Body of pancreas (tissue), 4 donors: ENCODE data around the gene FGD5. TPM values are rescaled to one million over a fixed set of nuclear protein-coding genes. Genes with fewer than 3 reads are reported as not detected.

Experiments used
- ATAC-seq: fragments of 150-250 bp; one replicate; pipeline ENCODE4 v1.9.1; 2016
- DNase-seq, 4 donors: peaks; one replicate each; pipeline ENCODE4 v3.0.0-alpha.2; 2019
- H3K27ac ChIP-seq, 4 donors: fragments of 200-600 bp; sonication (generic); 1 replicate in 3 of 4; 2 replicates in 1 of 4; pipeline versions ENCODE4 v1.5.1 to v1.6.1; 2016 to 2019; ENCODE audit warnings: mild to moderate bottlenecking in 1 of 4, mixed read lengths in 1 of 4, moderate library complexity in 1 of 4
- H3K27me3 ChIP-seq, 2 donors: fragments of 200-600 bp; sonication (generic); one replicate each; pipeline ENCODE4 v1.6.0; 2016; ENCODE audit warnings: mild to moderate bottlenecking in 1 of 2
- H3K36me3 ChIP-seq, 2 donors: fragments of 200-600 bp; sonication (generic); replicated peaks in 1 of 2; 2 replicates each; pipeline ENCODE4 v1.5.1; 2016; ENCODE audit warnings: low read depth in 2 of 2; ENCODE audit not compliant: insufficient read depth in 1 of 2
- H3K4me1 ChIP-seq: fragments of 200-600 bp; sonication (generic); one replicate; pipeline ENCODE4 v1.6.0; 2016
- H3K4me3 ChIP-seq, 2 donors: fragments of 200-600 bp; sonication (generic); 1 replicate in 1 of 2; 2 replicates in 1 of 2; pipeline ENCODE4 v1.5.1; 2016 to 2019
- H3K9me3 ChIP-seq, 3 donors: fragments of 200-600 bp; sonication (generic); 1 replicate in 2 of 3; 2 replicates in 1 of 3; pipeline ENCODE4 v1.5.1; 2016
- POLR2A ChIP-seq, 3 donors: fragments of 450-650 bp; IDR thresholded peaks; one replicate each; pipeline ENCODE4 v1.6.1; 2016; ENCODE audit warnings: antibody characterized with exemption in 3 of 3, mild to moderate bottlenecking in 2 of 3
- WGBS, 2 donors: methylation state at CpG; one replicate each; pipeline ENCODE4 v1.1.5; 2017; 5-methylcytosine and 5-hydroxymethylcytosine counted together
- intact Hi-C: fragments of 100-400 bp; cut with DNase I; formaldehyde crosslinking; loops from one replicate; pipeline ENCODE4 v1.15.1; 2023
- total RNA-seq, 2 donors: library from RNA; depleted of rRNA; stranded (reverse); fragments of >200 nt; gene quantifications; one replicate each; pipeline ENCODE4 v1.1.0, GENCODE V29; 2016
- TF ChIP-seq, protein P1 (sequence below), 7 experiments: fragments of 450-650 bp in 4 of 7; fragments of 200-600 bp in 3 of 7; sonication (generic) in 3 of 7; IDR thresholded peaks; one replicate each; pipeline ENCODE4 v1.5.1; 2016 to 2019; ENCODE audit warnings: antibody characterized with exemption in 7 of 7

The FGD5 gene
- total RNA-seq, 2 donors from 2014 or later, result 4.9 to 7.8 TPM

GRCh38 chr3:14801668-14802380 lies 16.9 kb upstream of the FGD5 start:
- DNase-seq, result no peak
- 55 to 67% methylated on average over 10 of the region's 10 CpGs for WGBS, 2 donors
- Histone ChIP-seq H3K4me1 (peaks cover under 1% of the 10 kb centered on the region), H3K4me3 (no peak overlapping the region), H3K9me3 (no peaks in the 10 kb centered on the region), H3K27ac (no peak overlapping the region), H3K36me3 (no peaks in the 10 kb centered on the region), H3K27me3 (no peaks in the 10 kb centered on the region)
- ATAC-seq, result no peak
- intact Hi-C loops, result no loop called here
- TF ChIP-seq POLR2A (IDR thresholded peaks at IDR 0.05), result no peak
- TF ChIP-seq, protein P1, sequence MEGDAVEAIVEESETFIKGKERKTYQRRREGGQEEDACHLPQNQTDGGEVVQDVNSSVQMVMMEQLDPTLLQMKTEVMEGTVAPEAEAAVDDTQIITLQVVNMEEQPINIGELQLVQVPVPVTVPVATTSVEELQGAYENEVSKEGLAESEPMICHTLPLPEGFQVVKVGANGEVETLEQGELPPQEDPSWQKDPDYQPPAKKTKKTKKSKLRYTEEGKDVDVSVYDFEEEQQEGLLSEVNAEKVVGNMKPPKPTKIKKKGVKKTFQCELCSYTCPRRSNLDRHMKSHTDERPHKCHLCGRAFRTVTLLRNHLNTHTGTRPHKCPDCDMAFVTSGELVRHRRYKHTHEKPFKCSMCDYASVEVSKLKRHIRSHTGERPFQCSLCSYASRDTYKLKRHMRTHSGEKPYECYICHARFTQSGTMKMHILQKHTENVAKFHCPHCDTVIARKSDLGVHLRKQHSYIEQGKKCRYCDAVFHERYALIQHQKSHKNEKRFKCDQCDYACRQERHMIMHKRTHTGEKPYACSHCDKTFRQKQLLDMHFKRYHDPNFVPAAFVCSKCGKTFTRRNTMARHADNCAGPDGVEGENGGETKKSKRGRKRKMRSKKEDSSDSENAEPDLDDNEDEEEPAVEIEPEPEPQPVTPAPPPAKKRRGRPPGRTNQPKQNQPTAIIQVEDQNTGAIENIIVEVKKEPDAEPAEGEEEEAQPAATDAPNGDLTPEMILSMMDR (IDR thresholded peaks at IDR 0.05), result no peak

- WGBS, 2 donors, result 61 to 78% methylated on average over 5 to 7 of the region's 7 CpGs
- no peaks in the 10 kb centered on the region for H3K9me3 ChIP-seq
- ATAC-seq (no peak), DNase-seq (no peak)
- TF ChIP-seq, protein P1 (IDR thresholded peaks at IDR 0.05), result no peak
- TF ChIP-seq POLR2A (IDR thresholded peaks at IDR 0.05), result no peak
- no peaks in the 10 kb centered on the region for H3K4me1 ChIP-seq
- H3K27me3 ChIP-seq, result no peaks in the 10 kb centered on the region
- intact Hi-C loops, result no loop called here
- H3K4me3 ChIP-seq, result no peak overlapping the region
- no peak overlapping the region for H3K27ac ChIP-seq
- H3K36me3 ChIP-seq, result no peaks in the 10 kb centered on the region
Observed at GRCh38 chr3:14802381-14802731, 16.4 kb upstream of the FGD5 start.

DNA sequence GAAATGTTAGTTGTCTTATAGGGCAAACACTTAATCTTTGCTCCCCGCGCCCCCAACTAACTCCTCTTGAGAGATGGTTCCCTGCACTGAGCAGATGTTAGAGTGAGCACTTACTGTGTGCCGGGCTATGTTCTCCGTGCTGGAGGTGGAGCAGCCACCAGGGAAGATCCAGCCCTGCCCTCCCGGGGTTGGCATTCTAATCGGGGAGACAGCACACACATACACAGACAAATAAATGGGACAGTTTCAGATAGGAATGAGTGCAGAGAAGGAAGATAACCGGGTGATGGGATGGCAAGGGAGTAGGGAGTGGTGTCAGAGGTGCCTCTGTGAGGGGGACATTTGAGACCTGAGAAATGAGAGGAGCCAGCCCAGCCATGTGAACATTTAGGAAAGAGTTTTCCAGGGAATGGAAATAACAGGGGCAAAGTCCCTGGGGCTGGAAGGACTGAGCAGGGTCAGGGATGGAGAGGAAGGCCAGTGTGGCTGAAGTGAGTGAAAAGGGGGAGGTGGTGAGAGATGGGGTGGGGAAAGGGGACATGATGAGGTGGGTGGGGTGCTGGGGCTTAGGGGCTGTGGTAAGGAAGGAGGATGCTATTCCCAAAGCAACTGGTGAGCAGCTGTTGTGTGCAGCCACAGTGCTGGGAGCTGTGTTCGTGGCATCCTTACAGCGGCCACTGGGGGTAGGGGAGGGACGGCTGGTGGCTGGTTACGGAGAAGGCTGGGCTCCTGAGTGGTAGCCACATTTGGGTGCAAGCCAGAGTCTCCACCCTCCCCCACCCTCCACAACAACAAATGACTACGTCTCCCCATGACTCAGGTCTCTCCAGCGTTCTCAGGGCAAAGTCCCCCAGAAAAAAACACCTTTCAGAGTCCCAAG lies 15.4 kb upstream of the FGD5 start:
- Histone ChIP-seq H3K9me3 (no peaks in the 10 kb centered on the region), H3K27ac (no peak overlapping the region), H3K4me1 (no peaks in the 10 kb centered on the region), H3K36me3 (no peaks in the 10 kb centered on the region), H3K27me3 (no peaks in the 10 kb centered on the region), H3K4me3 (no peak overlapping the region)
- no peak for DNase-seq
- WGBS, 2 donors, result 43 to 60% methylated on average over 13 of the region's 13 CpGs
- ATAC-seq, result no peak
- intact Hi-C loops, result no loop called here
- no peak for TF ChIP-seq POLR2A (IDR thresholded peaks at IDR 0.05)
- TF ChIP-seq, protein P1 (IDR thresholded peaks at IDR 0.05), result no peak

DNA sequence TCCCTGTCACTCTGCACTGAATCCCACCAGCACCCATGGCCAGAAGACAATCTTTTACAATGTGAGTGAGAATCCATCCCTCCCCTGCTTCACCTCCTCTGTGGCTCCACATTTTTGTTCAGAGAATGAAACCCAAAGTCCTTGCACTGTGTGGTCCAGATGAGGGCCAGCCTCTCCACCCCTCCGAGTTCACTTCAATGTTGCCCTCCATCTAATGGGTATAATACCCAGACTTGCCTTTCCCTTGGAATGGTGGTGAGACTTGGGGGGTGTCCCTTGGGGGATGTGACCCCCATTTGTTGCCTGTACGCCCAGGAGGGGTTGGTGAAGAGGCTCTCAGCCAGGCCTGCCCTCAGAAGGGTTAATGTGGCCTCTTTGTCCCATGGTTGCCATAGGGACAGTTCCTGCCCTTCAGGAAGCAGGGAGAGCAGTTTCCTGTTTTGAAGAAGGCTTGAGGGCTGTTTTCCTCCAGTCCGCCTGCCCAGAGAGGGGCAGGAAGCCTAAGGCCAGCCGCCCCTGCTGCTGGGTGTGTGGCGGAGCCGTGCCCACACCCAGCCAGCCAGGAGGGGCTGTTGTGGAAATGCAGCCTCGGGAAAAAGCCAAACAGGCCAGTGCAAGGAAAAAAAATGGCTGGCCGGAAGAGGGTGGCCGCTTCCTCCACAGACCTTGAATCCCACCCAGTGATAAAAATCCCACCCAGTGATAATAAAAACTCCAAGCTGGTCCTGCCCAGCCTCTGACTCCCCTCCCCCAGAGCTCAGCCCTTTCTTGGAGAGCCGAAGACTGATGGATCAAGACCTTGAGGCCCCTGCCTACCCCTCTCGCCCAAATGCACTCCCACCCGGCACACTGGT lies 14.6 kb upstream of the FGD5 start:
- ATAC-seq (peak; percentile 33), DNase-seq (no peak)
- Histone ChIP-seq H3K27ac (no peak overlapping the region), H3K36me3 (no peaks in the 10 kb centered on the region), H3K27me3 (no peaks in the 10 kb centered on the region), H3K4me3 (no peak overlapping the region), H3K4me1 (no peaks in the 10 kb centered on the region), H3K9me3 (no peaks in the 10 kb centered on the region)
- intact Hi-C loops, result no loop called here
- WGBS, 2 donors, result 53 to 55% methylated on average over 12 of the region's 12 CpGs
- TF ChIP-seq, protein P1 (IDR thresholded peaks at IDR 0.05), result no peak
- no peak for TF ChIP-seq POLR2A (IDR thresholded peaks at IDR 0.05)
